Body of pancreas (tissue), 4 donors: Measurements from ENCODE around the gene ATP11C.

Source experiments
- POLR2A ChIP-seq, 3 donors: fragments of 450-650 bp; IDR thresholded peaks; one replicate each; pipeline ENCODE4 v1.6.1; 2016; ENCODE audit warnings: antibody characterized with exemption in 3 of 3, mild to moderate bottlenecking in 2 of 3
- TF ChIP-seq, protein P1 (sequence below), 7 experiments: fragments of 450-650 bp in 4 of 7; fragments of 200-600 bp in 3 of 7; sonication (generic) in 3 of 7; IDR thresholded peaks; one replicate each; pipeline ENCODE4 v1.5.1; 2016 to 2019; ENCODE audit warnings: antibody characterized with exemption in 7 of 7

DNA sequence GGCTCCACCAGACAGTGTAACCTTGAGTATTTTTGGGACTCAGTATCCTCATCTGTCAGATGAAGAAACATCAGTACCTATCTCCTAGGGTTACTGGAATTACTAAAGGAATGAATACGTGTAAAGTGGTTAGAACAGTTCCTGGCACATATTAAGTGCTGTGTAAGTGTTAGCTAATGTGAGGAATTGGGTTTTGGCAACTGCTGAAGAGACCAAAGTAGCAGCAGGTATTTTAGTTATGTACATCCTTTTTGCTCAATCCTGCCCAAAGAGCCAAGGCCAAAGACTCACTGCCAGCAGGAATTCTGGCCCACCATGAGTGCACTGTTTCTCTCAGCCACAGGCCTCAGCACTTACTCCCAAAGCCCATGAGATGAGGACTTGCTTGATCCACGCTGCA is 208.2 kb downstream of the ATP11C start:
- TF ChIP-seq, protein P1, sequence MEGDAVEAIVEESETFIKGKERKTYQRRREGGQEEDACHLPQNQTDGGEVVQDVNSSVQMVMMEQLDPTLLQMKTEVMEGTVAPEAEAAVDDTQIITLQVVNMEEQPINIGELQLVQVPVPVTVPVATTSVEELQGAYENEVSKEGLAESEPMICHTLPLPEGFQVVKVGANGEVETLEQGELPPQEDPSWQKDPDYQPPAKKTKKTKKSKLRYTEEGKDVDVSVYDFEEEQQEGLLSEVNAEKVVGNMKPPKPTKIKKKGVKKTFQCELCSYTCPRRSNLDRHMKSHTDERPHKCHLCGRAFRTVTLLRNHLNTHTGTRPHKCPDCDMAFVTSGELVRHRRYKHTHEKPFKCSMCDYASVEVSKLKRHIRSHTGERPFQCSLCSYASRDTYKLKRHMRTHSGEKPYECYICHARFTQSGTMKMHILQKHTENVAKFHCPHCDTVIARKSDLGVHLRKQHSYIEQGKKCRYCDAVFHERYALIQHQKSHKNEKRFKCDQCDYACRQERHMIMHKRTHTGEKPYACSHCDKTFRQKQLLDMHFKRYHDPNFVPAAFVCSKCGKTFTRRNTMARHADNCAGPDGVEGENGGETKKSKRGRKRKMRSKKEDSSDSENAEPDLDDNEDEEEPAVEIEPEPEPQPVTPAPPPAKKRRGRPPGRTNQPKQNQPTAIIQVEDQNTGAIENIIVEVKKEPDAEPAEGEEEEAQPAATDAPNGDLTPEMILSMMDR (IDR thresholded peaks at IDR 0.05) = no peak
- TF ChIP-seq POLR2A (IDR thresholded peaks at IDR 0.05) = no peak
